Fibroblast of lung (primary cell): ENCODE results near the gene TBR1. TPM values are rescaled to one million over a fixed set of nuclear protein-coding genes. Genes with fewer than 3 reads are reported as not detected.

ENCODE experiments used
- DNase-seq, 2 donors: peaks; one replicate each; pipeline versions ENCODE4 v3.0.0 to v3.0.0-alpha.2; 2010; ENCODE audit warnings: low read depth in 2 of 2
- H2AFZ ChIP-seq: 2 replicates; pipeline ENCODE4 v1.5.1; 2012; ENCODE audit warnings: low read length, control low read depth, inconsistent platforms
- H3K27ac ChIP-seq: 2 replicates; pipeline ENCODE4 v1.5.1; 2011; ENCODE audit warnings: low read length, control low read depth; ENCODE audit not compliant: insufficient read depth
- H3K27me3 ChIP-seq: 2 replicates; pipeline ENCODE4 v1.5.1; 2011; ENCODE audit warnings: mild to moderate bottlenecking, low read length; ENCODE audit not compliant: control insufficient read depth, insufficient read depth
- H3K36me3 ChIP-seq: 2 replicates; pipeline ENCODE4 v1.5.1; 2011; ENCODE audit warnings: low read length; ENCODE audit not compliant: control insufficient read depth, insufficient read depth
- H3K4me1 ChIP-seq: 2 replicates; pipeline ENCODE4 v1.5.1; 2011; ENCODE audit warnings: low read length; ENCODE audit not compliant: control insufficient read depth, insufficient read depth; ENCODE audit errors: extremely low read depth
- H3K4me2 ChIP-seq: 2 replicates; pipeline ENCODE4 v1.5.1; 2011; ENCODE audit warnings: low read length, control low read depth; ENCODE audit not compliant: insufficient read depth; ENCODE audit errors: extremely low read depth
- H3K4me3 ChIP-seq, 4 experiments: fragments of 200-600 bp in 1 of 4; sonication (generic) in 1 of 4; replicated peaks in 1 of 4; 2 replicates each; pipeline ENCODE4 v1.5.1; 2011 to 2016; ENCODE audit warnings: low read length in 4 of 4, low read depth in 3 of 4, mild to moderate bottlenecking in 3 of 4, control low read depth in 2 of 4, inconsistent platforms in 1 of 4, mixed read lengths in 1 of 4; ENCODE audit not compliant: insufficient read depth in 1 of 4; ENCODE audit errors: control extremely low read depth in 1 of 4
- H3K79me2 ChIP-seq: 2 replicates; pipeline ENCODE4 v1.5.1; 2012; ENCODE audit warnings: mild to moderate bottlenecking, low read length, inconsistent platforms; ENCODE audit not compliant: control insufficient read depth, insufficient read depth
- H3K9ac ChIP-seq: 2 replicates; pipeline ENCODE4 v1.5.1; 2011; ENCODE audit warnings: mild to moderate bottlenecking, low read length, control low read depth; ENCODE audit not compliant: insufficient read depth
- H3K9me3 ChIP-seq: 2 replicates; pipeline ENCODE4 v1.5.1; 2012; ENCODE audit warnings: low read depth, low read length; ENCODE audit not compliant: control insufficient read depth, insufficient read depth
- H4K20me1 ChIP-seq: 2 replicates; pipeline ENCODE4 v1.5.1; 2011; ENCODE audit warnings: low read length; ENCODE audit not compliant: control insufficient read depth, insufficient read depth; ENCODE audit errors: extremely low read depth
- CTCF ChIP-seq, 2 donors: IDR thresholded peaks in 1 of 2; conservative IDR thresholded peaks in 1 of 2; 1 replicate in 1 of 2; 2 replicates in 1 of 2; pipeline ENCODE4 v1.5.1; 2011 to 2012; ENCODE audit warnings: low read length in 2 of 2, control low read depth in 1 of 2, inconsistent platforms in 1 of 2, low read depth in 1 of 2, mild to moderate bottlenecking in 1 of 2
- EZH2 ChIP-seq: IDR thresholded peaks from 2 replicates; pipeline ENCODE4 v1.5.1; 2012; ENCODE audit warnings: low read length, control low read depth, mild to moderate bottlenecking; ENCODE audit errors: missing control alignments
- polyA minus RNA-seq: library from RNA; depleted of rRNA, polyadenylated mRNA; stranded (reverse); fragments of >200 nt; gene quantifications from 2 replicates; pipeline ENCODE4 v1.2.3, GENCODE V29; 2011; ENCODE audit warnings: low replicate concordance
- polyA plus RNA-seq, 2 donors: library from polyadenylated mRNA; depleted of rRNA in 1 of 2; stranded (reverse) in 1 of 2; unstranded in 1 of 2; fragments of >200 nt; gene quantifications; 2 replicates each; pipeline ENCODE4 v1.2.1, GENCODE V29; 2011 to 2012; ENCODE audit warnings: missing spikeins in 1 of 2
- total RNA-seq: library from RNA; depleted of rRNA; stranded (reverse); fragments of >200 nt; gene quantifications from 2 replicates; pipeline ENCODE4 v1.2.1, GENCODE V29; 2014

Gene TBR1
- total RNA-seq (not detected in 2 replicates), polyA plus RNA-seq (0.01 TPM in 1 of 2 replicates, not detected in the other), polyA minus RNA-seq (not detected in 2 replicates)
- polyA plus RNA-seq (2012), result not detected in 2 replicates

- no peaks in the 10 kb centered on the region for H4K20me1 ChIP-seq
- H3K27ac ChIP-seq, result no peak within 1 kb of the TSS
- H3K4me1 ChIP-seq, result no peaks in the 10 kb centered on the region
- peak within 1 kb of the TSS; percentile 82 for H3K4me2 ChIP-seq
- peak in 1 of 2 donors; percentile 21 for DNase-seq
- H3K79me2 ChIP-seq, result no peaks in the 10 kb centered on the region
- no peak within 1 kb of the TSS for H3K9ac ChIP-seq
- no peak within 1 kb of the TSS for H2AFZ ChIP-seq
- H3K36me3 ChIP-seq, result no peaks in the 10 kb centered on the region
- TF ChIP-seq CTCF (conservative IDR thresholded peaks at IDR 0.05 in 1 of 2, IDR thresholded peaks at IDR 0.05 in 1 of 2; ENCODE audit: low read depth in 1 of 2, low read length in 2 of 2) (no peak), EZH2 (no peak)
- H3K9me3 ChIP-seq, result no peaks in the 10 kb centered on the region
- peaks cover 59% of the 10 kb centered on the region for H3K27me3 ChIP-seq
- H3K4me3 ChIP-seq, result peak within 1 kb of the TSS in 2 of 4 experiments; percentile 40 to 58
These were observed at the start of gene TBR1 for GRCh38 chr2:161415987-161416707. TBR1 (plus strand) TSS chr2:161416297; CDS start chr2:161416411, 114 bp downstream.

GRCh38 chr2:161367675-161368074 lies 48.4 kb upstream of the TBR1 start:
- H3K36me3 ChIP-seq, result peaks cover 2% of the 10 kb centered on the region
- no peak overlapping the region for H3K4me3 ChIP-seq
- no peaks in the 10 kb centered on the region for H3K4me1 ChIP-seq
- no peak overlapping the region for H3K27ac ChIP-seq
- H4K20me1 ChIP-seq, result no peaks in the 10 kb centered on the region
- H3K4me2 ChIP-seq, result no peak overlapping the region
- H3K79me2 ChIP-seq, result peaks cover 13% of the 10 kb centered on the region
- no peaks in the 10 kb centered on the region for H3K9me3 ChIP-seq
- no peak overlapping the region for H2AFZ ChIP-seq
- H3K27me3 ChIP-seq, result no peaks in the 10 kb centered on the region
- peak in 1 of 2 donors; percentile 8 for DNase-seq
- TF ChIP-seq EZH2, result no peak
- no peak for TF ChIP-seq CTCF (conservative IDR thresholded peaks at IDR 0.05 in 1 of 2, IDR thresholded peaks at IDR 0.05 in 1 of 2; ENCODE audit: low read depth in 1 of 2, low read length in 2 of 2)
- no peak overlapping the region for H3K9ac ChIP-seq

- H3K79me2 ChIP-seq, result peaks cover 4% of the 10 kb centered on the region
- no peak overlapping the region for H3K4me3 ChIP-seq
- H2AFZ ChIP-seq, result no peak overlapping the region
- H4K20me1 ChIP-seq, result no peaks in the 10 kb centered on the region
- no peaks in the 10 kb centered on the region for H3K27me3 ChIP-seq
- DNase-seq, result no peak
- H3K4me2 ChIP-seq, result no peak overlapping the region
- H3K36me3 ChIP-seq, result peaks cover 2% of the 10 kb centered on the region
- TF ChIP-seq EZH2, result no peak
- no peak for TF ChIP-seq CTCF (conservative IDR thresholded peaks at IDR 0.05 in 1 of 2, IDR thresholded peaks at IDR 0.05 in 1 of 2; ENCODE audit: low read depth in 1 of 2, low read length in 2 of 2)
- H3K9ac ChIP-seq, result no peak overlapping the region
- no peaks in the 10 kb centered on the region for H3K9me3 ChIP-seq
- H3K4me1 ChIP-seq, result no peaks in the 10 kb centered on the region
- H3K27ac ChIP-seq, result no peak overlapping the region
These were observed 46.8 kb upstream of the TBR1 start for GRCh38 chr2:161369311-161369710.
